ENCODE results near the gene LEP.

LEP gene

GRCh38 chr7:128253701-128254100, 12.6 kb downstream of the LEP start:
- FAIRE-seq: no peak

GRCh38 chr7:128254470-128254869, 13.4 kb downstream of the LEP start:
- FAIRE-seq: no peak

DNA sequence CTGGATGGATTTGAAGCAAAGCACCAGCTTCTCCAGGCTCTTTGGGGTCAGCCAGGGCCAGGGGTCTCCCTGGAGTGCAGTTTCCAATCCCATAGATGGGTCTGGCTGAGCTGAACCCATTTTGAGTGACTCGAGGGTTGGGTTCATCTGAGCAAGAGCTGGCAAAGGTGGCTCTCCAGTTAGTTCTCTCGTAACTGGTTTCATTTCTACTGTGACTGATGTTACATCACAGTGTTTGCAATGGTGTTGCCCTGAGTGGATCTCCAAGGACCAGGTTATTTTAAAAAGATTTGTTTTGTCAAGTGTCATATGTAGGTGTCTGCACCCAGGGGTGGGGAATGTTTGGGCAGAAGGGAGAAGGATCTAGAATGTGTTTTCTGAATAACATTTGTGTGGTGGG, 14.2 kb downstream of the LEP start:
- FAIRE-seq: no peak

GRCh38 chr7:128257458-128257857, 16.4 kb downstream of the LEP start:
- FAIRE-seq: no peak

- FAIRE-seq: no peak
Observed at GRCh38 chr7:128259131-128260061, 18.3 kb downstream of the LEP start.

GRCh38 chr7:128260069-128260795, 19.2 kb downstream of the LEP start:
- no peak for FAIRE-seq

- FAIRE-seq: no peak
Observed at GRCh38 chr7:128262273-128263028, 21.4 kb downstream of the LEP start.

- FAIRE-seq: no peak
Observed at GRCh38 chr7:128263420-128263819, 22.3 kb downstream of the LEP start.

DNA sequence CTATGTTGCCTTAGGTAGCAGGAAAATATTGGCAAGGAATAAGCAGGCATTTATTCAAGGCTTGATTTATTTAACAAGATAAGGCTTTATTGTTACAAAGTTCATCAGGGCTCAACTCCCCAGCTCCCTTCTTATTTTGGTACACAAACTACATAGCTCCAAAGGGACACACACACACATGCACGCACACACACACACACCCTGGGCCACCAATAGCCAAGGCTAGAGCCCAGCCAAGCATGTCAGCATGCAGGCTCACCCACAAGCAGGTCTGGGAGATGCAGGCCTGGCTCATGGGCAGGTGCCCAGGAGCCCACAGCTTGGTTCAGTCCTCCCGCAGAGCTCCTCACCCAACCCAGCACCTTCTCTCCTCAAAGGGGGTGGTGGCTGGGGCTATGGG, 23.4 kb downstream of the LEP start:
- no peak for FAIRE-seq

DNA sequence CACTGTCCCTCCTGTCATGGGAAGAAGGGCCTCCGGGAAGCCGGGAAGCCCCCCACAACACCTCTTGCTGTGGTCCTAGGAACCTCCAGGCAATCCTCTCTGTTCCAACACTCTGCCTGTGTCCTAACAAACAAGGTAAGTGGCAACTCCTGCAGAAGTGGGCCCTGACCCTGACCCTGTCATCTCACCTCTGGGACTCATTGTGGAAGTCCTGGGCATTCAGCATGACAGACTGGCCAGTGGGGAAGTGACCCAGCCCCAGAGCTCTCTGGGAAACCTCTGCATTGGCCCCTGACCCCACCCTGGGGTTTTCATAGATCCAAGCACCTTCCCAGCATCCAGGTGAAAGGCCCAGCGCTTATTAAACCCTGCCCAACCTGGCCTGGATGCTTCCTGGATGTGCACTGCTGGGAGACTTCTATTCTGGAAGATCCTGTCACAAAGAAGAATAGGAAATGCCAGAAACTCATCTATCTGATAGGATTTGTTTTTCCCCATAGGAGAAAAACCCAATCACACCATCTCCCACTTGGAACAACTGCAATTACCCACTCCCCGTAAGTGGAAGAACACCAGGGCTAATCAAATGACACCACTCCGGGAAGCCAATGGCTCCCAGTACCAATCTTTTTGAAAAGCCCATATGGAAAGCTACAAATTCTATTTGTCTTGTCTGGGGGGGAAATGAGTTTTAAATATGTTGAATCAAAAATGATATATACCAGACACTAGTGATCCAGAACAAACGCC, 24.3 kb downstream of the LEP start:
- no peak for FAIRE-seq

- FAIRE-seq: no peak
Observed at GRCh38 chr7:128265906-128266300, 24.8 kb downstream of the LEP start.

GRCh38 chr7:128266529-128266882, 25.4 kb downstream of the LEP start:
- FAIRE-seq: no peak

DNA sequence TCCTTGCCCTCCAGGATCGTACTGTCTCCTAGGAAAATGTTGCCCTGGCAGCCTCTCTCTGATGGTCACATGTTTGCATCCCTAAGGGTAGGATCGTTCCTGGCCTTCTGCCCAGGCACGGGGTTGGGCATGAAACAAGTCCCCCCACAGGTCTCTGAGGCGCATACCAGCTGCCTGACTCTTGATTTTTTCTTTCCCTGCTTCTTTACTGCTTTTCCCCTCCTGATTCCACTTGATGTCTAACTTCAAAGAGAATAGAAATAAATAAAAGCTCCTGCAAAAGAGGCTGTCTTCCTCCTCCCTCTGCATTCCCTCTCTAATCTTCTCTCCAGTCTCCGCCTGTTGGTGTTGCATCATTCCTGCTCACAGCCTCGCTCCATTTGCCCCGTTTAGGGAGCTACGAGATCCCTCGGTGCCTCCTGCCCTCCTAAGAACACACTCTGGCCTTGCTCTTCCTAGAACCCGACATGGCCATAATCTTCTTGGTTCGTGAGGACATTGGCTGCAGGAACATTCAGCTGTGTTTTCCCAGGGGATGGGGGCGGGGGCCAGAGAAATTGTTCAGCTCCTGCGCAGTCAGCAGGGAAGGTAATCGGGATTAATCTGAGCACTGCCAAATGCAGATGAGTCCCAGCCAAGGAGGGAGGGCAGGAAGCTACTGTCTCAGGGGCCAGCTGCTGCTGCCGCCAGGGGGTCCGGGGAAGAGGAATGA, 26.0 kb downstream of the LEP start:
- FAIRE-seq: no peak

DNA sequence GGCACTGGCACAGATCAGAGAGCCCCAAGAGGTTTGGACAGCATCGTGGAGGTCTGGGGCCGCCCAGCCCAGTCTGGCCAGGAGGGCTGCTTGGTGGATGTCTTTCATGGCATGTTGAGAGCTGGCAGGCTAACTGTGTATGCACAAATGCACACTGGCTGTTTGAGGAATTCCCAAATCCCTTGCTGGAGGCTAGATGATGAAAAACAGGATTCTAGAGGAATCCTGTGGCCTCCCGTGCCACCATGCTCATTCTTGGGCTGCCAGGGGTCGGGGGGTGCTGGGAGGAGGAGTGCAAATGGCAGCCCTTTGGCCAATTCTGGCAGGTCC, 26.5 kb downstream of the LEP start:
- no peak for FAIRE-seq

DNA sequence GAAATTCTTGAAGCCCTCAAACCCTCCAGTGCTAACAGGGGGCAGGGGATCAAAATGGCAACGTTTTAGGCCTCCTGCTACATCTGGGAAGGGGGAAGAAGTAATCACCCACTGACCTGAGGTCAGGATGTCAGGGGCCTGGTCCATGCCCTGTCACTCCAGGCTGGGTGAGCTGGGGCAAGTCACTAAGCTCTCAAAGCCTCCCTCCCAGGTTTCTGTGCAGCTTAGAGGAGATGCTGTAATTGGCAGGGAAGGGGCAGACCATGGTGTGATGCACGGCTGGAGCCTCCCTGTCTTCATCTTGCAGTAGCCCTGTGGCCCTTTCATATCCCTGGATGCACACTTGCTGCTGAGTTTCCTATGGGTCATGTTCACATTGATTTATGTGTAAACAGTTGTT, 27.2 kb downstream of the LEP start:
- FAIRE-seq: no peak

DNA sequence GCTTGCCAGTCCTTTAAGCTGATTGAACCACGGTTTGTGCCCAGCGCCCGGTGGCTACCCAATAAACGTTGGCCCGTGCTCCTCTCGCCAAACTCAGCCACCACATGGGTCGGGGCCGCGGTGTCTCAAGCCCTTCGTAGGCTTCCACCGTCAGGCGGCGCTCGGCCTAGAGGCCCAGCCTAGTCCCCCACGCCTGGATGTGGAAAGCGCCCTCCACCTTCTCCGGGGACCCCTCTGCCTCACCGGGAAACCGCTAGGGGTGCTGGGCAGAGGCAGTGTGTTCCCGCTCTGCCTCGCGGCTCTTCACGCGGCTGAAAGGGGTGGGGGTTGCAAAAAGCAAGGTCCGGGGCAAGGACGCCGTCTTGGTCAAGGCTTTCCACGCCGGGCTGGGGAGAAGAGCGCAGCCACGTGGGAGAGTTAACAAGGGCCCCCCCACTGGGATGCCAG, 29.8 kb downstream of the LEP start:
- no peak for FAIRE-seq

DNA sequence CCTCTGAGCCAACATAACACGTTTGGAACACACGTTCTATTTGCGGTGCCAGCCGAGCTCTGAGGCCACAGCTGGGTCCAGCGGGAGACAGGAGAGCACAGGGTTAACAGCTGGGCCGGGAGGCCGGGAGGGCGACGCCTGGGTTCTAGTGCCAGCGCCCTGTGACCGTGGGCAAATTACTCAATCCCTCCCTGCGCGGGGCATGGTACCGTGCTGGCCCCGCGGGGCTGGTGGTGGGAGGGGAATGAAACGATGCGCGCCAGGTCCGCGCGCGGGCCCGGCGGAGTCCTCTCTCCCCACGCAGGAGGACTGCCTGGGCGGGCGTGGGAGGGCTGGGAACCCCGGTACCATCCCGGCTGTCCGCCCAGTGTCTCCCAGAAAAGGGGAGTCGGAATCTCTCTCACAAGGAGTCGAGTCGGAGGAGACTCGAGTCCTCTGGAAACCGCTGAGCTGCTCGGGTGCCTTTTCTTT, 30.4 kb downstream of the LEP start:
- no peak for FAIRE-seq

DNA sequence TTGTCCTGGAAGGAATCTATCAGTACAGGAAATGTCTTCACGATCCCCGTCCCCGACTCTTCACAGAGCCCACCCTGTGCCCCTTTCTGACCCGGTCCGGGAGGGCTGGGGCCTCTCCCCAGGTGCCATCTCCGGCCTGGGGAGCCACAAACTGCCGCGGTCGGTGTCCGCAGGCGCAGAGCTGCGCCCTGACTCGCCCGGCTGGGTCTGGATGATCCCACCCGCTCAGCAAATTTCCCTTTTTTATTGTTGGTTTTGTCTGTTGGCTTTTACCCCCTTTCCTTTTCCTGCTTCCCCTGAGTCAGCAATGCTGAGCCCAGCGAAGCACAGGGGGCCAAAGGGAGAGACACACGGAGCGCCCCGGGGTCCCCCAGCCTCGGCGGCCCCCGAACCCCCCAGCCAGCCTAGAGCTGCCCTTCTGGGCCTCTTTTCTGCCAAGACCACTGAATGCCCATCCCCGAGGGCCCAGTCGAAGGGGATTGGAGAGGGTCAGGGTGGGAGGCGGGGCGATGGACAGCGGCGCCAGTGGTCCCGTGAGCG, 30.9 kb downstream of the LEP start:
- no peak for FAIRE-seq

DNA sequence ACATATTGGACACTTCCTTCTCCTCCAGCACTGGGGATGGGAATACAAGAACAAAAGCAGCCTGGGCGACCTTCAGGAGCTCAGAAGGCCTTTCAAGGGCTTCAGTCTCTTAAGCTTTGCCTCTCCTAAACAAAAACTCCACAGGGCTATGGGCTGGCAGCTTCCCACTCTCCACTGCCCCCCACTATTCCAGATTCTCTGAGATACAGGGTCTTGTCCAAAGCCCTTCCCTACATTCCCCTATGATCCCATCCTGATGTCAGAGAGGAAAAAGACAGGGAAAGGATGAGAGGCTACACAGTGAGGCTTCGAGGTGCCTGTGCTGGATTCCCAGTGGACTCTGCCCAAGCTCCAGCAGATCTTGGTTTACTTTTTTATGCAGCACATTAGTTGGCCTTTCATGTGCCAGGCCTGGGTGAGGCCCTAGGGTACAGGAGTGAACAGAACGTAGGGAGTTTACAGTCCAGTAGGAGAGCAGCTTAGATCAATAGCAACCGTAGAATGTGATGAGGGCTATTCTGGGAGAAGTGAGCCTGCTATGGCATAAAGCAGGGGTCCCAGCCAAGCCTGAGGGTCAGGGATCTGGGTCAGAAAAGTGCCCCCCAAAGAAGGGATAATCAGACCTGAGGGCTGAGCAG, 33.3 kb downstream of the LEP start:
- no peak for FAIRE-seq

DNA sequence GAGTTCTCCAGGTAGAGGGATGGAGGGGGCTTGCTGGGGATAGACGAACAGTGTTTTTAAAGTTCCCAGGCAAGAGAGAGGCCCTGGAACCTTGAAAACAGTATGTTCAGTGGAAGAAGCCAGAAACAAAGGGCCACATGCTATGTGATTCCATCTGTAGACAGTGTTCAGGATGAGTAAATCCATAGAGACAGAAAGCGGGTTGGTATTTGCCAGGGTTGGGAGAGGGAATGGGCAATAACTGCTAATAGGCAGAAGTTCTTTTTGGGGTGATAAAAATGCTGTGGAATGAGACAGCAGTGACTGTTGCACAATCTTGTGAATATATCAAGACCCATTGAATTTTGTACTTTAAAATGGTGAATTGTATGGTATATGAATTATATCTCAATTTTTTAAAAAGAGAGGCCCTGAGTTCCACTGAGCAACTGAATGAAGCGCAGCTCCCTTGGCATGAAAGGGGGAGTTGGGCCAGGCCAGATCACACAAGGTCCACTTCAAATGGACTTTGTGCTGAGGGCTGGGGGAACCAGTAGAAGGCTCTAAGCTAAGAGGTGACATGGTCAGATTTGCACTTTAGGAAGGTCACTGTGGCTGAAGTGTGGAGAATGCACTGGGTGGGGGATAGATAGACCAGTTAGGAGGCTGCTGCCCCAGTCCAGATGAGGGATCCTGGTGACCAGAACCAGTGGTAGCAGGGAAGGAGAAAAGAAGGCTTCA, 34.0 kb downstream of the LEP start:
- no peak for FAIRE-seq

GRCh38 chr7:128275681-128276080, 34.6 kb downstream of the LEP start:
- FAIRE-seq: no peak
